Measurements from ENCODE around the gene TSPO. TPM values are rescaled to one million over a fixed set of nuclear protein-coding genes. Genes with fewer than 3 reads are reported as not detected.

TSPO gene
- total and polyA plus RNA-seq, 5 donors from 2014 or later: 79.9 to 603 (median 386) TPM

DNA sequence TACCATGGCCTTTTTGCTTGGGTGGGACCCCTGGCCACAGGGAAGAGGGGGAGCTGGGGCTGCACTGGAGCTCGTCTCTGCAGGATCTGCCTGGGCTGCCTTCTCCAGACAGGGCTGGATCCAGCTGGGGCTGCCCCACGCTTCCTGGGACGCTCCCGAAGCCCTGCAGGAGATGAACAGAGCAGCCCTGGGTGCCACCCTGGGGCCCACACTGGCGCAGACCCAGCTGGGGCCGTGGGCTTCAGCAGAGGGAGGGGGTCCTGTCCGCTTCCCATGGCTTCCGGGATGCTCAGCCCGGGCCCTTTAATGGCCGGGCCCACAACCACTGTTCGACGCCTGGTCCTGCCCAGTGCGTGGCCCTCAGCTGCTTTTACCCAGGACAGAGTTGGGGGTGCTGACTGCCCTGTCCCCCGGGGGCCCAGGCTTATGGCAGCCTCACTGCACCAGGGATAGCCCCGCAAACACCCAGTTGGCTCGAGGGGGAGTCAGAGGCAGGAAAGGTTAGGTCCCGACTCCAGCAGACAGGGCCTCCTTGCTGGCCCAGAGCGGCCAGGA lies 12.0 kb downstream of the TSPO start:
- ATAC-seq (ENCODE audit: low read depth in 2 of 2) (no peak), DNase-seq (no peak)
- Histone ChIP-seq H3K27me3 (ENCODE audit: control insufficient read depth, insufficient read depth, low read length) (no peaks in the 10 kb centered on the region), H3K4me1 (ENCODE audit: control insufficient read depth, insufficient read depth, low read length, poor library complexity, severe bottlenecking) (no peaks in the 10 kb centered on the region), H3K36me3 (ENCODE audit: control insufficient read depth, insufficient read depth, low read length) (peaks cover 7% of the 10 kb centered on the region), H3K4me3 (ENCODE audit: low read depth, low read length) (no peak overlapping the region), H3K9me3 (ENCODE audit: control insufficient read depth in 2 of 2, low read length in 2 of 2) (no peaks in the 10 kb centered on the region), H3K27ac (ENCODE audit: insufficient read depth, low read length, poor library complexity, severe bottlenecking) (no peak overlapping the region)
- no peaks in the 10 kb centered on the region for H3K9me3 Mint-ChIP-seq
- H3K27me3 Mint-ChIP-seq: no peaks in the 10 kb centered on the region
- H3K27ac Mint-ChIP-seq: no peak overlapping the region
- H3K36me3 Mint-ChIP-seq: no peaks in the 10 kb centered on the region
- peaks cover 0 to 17% (median 3%) of the 10 kb centered on the region in 4 donors for H3K4me1 Mint-ChIP-seq
- no peak overlapping the region for H3K4me3 Mint-ChIP-seq

DNA sequence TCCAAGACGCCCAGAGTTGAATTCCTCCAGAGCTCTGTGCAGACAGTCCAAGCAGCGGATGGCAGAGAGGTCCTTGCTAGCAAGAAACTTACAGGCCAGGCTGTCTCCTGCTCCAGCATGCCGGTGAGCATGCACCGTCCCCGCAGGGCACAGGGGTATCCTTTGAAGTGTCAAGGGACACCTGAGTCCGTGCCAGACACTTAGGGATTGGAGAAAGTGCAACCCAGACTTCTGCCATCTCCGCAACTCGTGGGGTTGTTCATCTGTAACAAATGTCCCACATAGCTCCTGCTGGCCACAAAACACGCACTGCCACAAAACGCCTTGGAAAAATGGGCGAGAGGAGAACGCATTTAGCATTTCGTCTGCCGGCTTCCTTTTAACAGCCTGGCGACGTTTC lies 13.3 kb downstream of the TSPO start:
- DNase-seq (no peak), ATAC-seq (ENCODE audit: low read depth in 2 of 2) (no peak)
- no peak overlapping the region for H3K27ac ChIP-seq (ENCODE audit: insufficient read depth, low read length, poor library complexity, severe bottlenecking)
- peaks cover 0 to 13% (median 1%) of the 10 kb centered on the region in 4 donors for H3K4me1 Mint-ChIP-seq
- H3K27ac Mint-ChIP-seq: no peak overlapping the region
- no peaks in the 10 kb centered on the region for H3K4me1 ChIP-seq (ENCODE audit: control insufficient read depth, insufficient read depth, low read length, poor library complexity, severe bottlenecking)
- peaks cover 9% of the 10 kb centered on the region for H3K36me3 ChIP-seq (ENCODE audit: control insufficient read depth, insufficient read depth, low read length)
- no peak overlapping the region for H3K4me3 Mint-ChIP-seq
- H3K27me3 ChIP-seq (ENCODE audit: control insufficient read depth, insufficient read depth, low read length): no peaks in the 10 kb centered on the region
- no peaks in the 10 kb centered on the region for H3K9me3 ChIP-seq (ENCODE audit: control insufficient read depth in 2 of 2, low read length in 2 of 2)
- no peaks in the 10 kb centered on the region for H3K36me3 Mint-ChIP-seq
- no peak overlapping the region for H3K4me3 ChIP-seq (ENCODE audit: low read depth, low read length)
- H3K27me3 Mint-ChIP-seq: no peaks in the 10 kb centered on the region
- H3K9me3 Mint-ChIP-seq: no peaks in the 10 kb centered on the region

- Mint-ChIP-seq H3K27ac (peak overlapping the region in 2 of 3 donors; percentile 43 to 51), H3K36me3 (peaks cover 4% of the 10 kb centered on the region), H3K4me1 (peaks cover 0 to 10% (median 0%) of the 10 kb centered on the region in 4 donors), H3K4me3 (no peak overlapping the region), H3K9me3 (no peaks in the 10 kb centered on the region), H3K27me3 (no peaks in the 10 kb centered on the region)
- H3K27me3 ChIP-seq (ENCODE audit: control insufficient read depth, insufficient read depth, low read length): no peaks in the 10 kb centered on the region
- ATAC-seq (ENCODE audit: low read depth in 2 of 2) (no peak), DNase-seq (no peak)
- H3K4me1 ChIP-seq (ENCODE audit: control insufficient read depth, insufficient read depth, low read length, poor library complexity, severe bottlenecking): peaks cover 3% of the 10 kb centered on the region
- no peaks in the 10 kb centered on the region for H3K9me3 ChIP-seq (ENCODE audit: control insufficient read depth in 2 of 2, low read length in 2 of 2)
- H3K27ac ChIP-seq (ENCODE audit: insufficient read depth, low read length, poor library complexity, severe bottlenecking): no peak overlapping the region
- peaks cover 12% of the 10 kb centered on the region for H3K36me3 ChIP-seq (ENCODE audit: control insufficient read depth, insufficient read depth, low read length)
- no peak overlapping the region for H3K4me3 ChIP-seq (ENCODE audit: low read depth, low read length)
Measured at GRCh38 chr22:43166132-43166930, 15.0 kb downstream of the TSPO start.

GRCh38 chr22:43167001-43167589 lies 15.7 kb downstream of the TSPO start:
- H3K27me3 Mint-ChIP-seq: no peaks in the 10 kb centered on the region
- Histone ChIP-seq H3K36me3 (ENCODE audit: control insufficient read depth, insufficient read depth, low read length) (peaks cover 16% of the 10 kb centered on the region), H3K9me3 (ENCODE audit: control insufficient read depth in 2 of 2, low read length in 2 of 2) (no peaks in the 10 kb centered on the region), H3K4me3 (ENCODE audit: low read depth, low read length) (no peak overlapping the region), H3K27me3 (ENCODE audit: control insufficient read depth, insufficient read depth, low read length) (no peaks in the 10 kb centered on the region), H3K27ac (ENCODE audit: insufficient read depth, low read length, poor library complexity, severe bottlenecking) (no peak overlapping the region), H3K4me1 (ENCODE audit: control insufficient read depth, insufficient read depth, low read length, poor library complexity, severe bottlenecking) (peaks cover 3% of the 10 kb centered on the region)
- DNase-seq (no peak), ATAC-seq (ENCODE audit: low read depth in 2 of 2) (no peak)
- H3K9me3 Mint-ChIP-seq: no peaks in the 10 kb centered on the region
- H3K27ac Mint-ChIP-seq: no peak overlapping the region
- H3K36me3 Mint-ChIP-seq: peaks cover 4% of the 10 kb centered on the region
- H3K4me1 Mint-ChIP-seq: peaks cover 0 to 10% (median 0%) of the 10 kb centered on the region in 4 donors
- H3K4me3 Mint-ChIP-seq: no peak overlapping the region

DNA sequence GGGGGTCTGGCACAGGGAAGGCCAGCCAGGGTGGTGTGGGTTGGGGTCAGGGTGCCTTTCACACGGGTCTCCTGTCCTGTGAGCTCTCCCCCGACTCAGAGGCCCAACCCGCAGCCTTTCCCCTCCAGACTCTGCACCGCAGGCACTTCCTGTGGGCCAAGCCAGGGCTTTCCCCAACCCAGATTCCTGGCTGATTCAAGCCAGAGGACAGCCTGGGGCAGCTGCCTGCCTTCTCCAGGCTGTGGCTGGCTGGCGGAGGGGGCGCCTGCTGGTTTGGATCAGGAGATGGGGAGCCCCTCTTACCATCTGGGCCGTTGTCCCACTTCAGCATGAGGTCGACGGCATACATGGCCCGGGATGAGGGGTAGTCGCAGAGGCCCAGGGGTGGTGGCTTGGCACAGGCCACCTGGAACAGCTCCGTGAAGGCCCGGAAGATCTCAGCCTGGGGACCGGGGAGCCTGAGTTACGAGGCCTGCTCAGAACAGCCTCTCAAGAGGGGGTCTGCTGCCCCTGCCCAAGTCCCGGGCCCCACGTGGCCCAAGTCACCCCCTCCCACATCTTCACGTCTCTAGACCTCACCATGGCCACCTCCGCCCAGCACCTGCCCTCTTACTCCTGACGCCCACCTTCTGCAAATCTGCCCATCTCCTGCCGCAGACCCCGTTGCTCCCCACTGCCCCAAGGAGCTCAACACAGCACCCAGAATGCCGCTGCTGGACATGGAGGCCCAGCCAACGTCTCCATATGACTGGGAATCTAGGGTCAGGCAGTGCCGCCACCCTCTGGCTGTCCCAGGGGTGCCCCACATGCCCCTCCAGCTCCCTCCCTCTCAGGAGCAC lies 17.3 kb downstream of the TSPO start:
- no peaks in the 10 kb centered on the region for H3K27me3 Mint-ChIP-seq
- Histone ChIP-seq H3K9me3 (ENCODE audit: control insufficient read depth in 2 of 2, low read length in 2 of 2) (no peaks in the 10 kb centered on the region), H3K4me1 (ENCODE audit: control insufficient read depth, insufficient read depth, low read length, poor library complexity, severe bottlenecking) (peaks cover 3% of the 10 kb centered on the region), H3K27me3 (ENCODE audit: control insufficient read depth, insufficient read depth, low read length) (no peaks in the 10 kb centered on the region), H3K36me3 (ENCODE audit: control insufficient read depth, insufficient read depth, low read length) (peaks cover 12% of the 10 kb centered on the region), H3K4me3 (ENCODE audit: low read depth, low read length) (no peak overlapping the region), H3K27ac (ENCODE audit: insufficient read depth, low read length, poor library complexity, severe bottlenecking) (no peak overlapping the region)
- no peak for ATAC-seq (ENCODE audit: low read depth in 2 of 2)
- H3K36me3 Mint-ChIP-seq: peaks cover 11% of the 10 kb centered on the region
- H3K27ac Mint-ChIP-seq: no peak overlapping the region
- H3K4me3 Mint-ChIP-seq: no peak overlapping the region
- no peaks in the 10 kb centered on the region for H3K9me3 Mint-ChIP-seq
- no peak for DNase-seq
- peaks cover 0 to 10% (median 0%) of the 10 kb centered on the region in 4 donors for H3K4me1 Mint-ChIP-seq

GRCh38 chr22:43169310-43170130 lies 18.2 kb downstream of the TSPO start:
- ATAC-seq (ENCODE audit: low read depth in 2 of 2): no peak
- Histone ChIP-seq H3K9me3 (ENCODE audit: control insufficient read depth in 2 of 2, low read length in 2 of 2) (no peaks in the 10 kb centered on the region), H3K27me3 (ENCODE audit: control insufficient read depth, insufficient read depth, low read length) (no peaks in the 10 kb centered on the region), H3K36me3 (ENCODE audit: control insufficient read depth, insufficient read depth, low read length) (peaks cover 19% of the 10 kb centered on the region), H3K27ac (ENCODE audit: insufficient read depth, low read length, poor library complexity, severe bottlenecking) (no peak overlapping the region), H3K4me1 (ENCODE audit: control insufficient read depth, insufficient read depth, low read length, poor library complexity, severe bottlenecking) (peaks cover 3% of the 10 kb centered on the region), H3K4me3 (ENCODE audit: low read depth, low read length) (no peak overlapping the region)
- Mint-ChIP-seq H3K27ac (no peak overlapping the region), H3K36me3 (peaks cover 11% of the 10 kb centered on the region), H3K27me3 (no peaks in the 10 kb centered on the region), H3K9me3 (no peaks in the 10 kb centered on the region), H3K4me3 (no peak overlapping the region), H3K4me1 (peaks cover 0 to 2% (median 0%) of the 10 kb centered on the region in 4 donors)
- no peak for DNase-seq

GRCh38 chr22:43170131-43170480 lies 18.7 kb downstream of the TSPO start:
- H3K36me3 ChIP-seq (ENCODE audit: control insufficient read depth, insufficient read depth, low read length): peaks cover 19% of the 10 kb centered on the region
- no peak overlapping the region for H3K4me3 ChIP-seq (ENCODE audit: low read depth, low read length)
- Mint-ChIP-seq H3K4me1 (no peaks in the 10 kb centered on the region), H3K27ac (no peak overlapping the region), H3K36me3 (peaks cover 11% of the 10 kb centered on the region), H3K27me3 (no peaks in the 10 kb centered on the region), H3K9me3 (no peaks in the 10 kb centered on the region), H3K4me3 (no peak overlapping the region)
- no peak for ATAC-seq (ENCODE audit: low read depth in 2 of 2)
- DNase-seq: no peak
- H3K27ac ChIP-seq (ENCODE audit: insufficient read depth, low read length, poor library complexity, severe bottlenecking): no peak overlapping the region
- H3K9me3 ChIP-seq (ENCODE audit: control insufficient read depth in 2 of 2, low read length in 2 of 2): no peaks in the 10 kb centered on the region
- H3K27me3 ChIP-seq (ENCODE audit: control insufficient read depth, insufficient read depth, low read length): no peaks in the 10 kb centered on the region
- peaks cover 3% of the 10 kb centered on the region for H3K4me1 ChIP-seq (ENCODE audit: control insufficient read depth, insufficient read depth, low read length, poor library complexity, severe bottlenecking)

All from CD4-positive, CD25-positive, alpha-beta regulatory T cell (primary cell).